ENCODE results near the gene TPGS1. TPM values are rescaled to one million over a fixed set of nuclear protein-coding genes. Genes with fewer than 3 reads are reported as not detected.

TPGS1 gene
- total RNA-seq, 2 donors from 2014 or later: 34.5 to 62.0 TPM

DNA sequence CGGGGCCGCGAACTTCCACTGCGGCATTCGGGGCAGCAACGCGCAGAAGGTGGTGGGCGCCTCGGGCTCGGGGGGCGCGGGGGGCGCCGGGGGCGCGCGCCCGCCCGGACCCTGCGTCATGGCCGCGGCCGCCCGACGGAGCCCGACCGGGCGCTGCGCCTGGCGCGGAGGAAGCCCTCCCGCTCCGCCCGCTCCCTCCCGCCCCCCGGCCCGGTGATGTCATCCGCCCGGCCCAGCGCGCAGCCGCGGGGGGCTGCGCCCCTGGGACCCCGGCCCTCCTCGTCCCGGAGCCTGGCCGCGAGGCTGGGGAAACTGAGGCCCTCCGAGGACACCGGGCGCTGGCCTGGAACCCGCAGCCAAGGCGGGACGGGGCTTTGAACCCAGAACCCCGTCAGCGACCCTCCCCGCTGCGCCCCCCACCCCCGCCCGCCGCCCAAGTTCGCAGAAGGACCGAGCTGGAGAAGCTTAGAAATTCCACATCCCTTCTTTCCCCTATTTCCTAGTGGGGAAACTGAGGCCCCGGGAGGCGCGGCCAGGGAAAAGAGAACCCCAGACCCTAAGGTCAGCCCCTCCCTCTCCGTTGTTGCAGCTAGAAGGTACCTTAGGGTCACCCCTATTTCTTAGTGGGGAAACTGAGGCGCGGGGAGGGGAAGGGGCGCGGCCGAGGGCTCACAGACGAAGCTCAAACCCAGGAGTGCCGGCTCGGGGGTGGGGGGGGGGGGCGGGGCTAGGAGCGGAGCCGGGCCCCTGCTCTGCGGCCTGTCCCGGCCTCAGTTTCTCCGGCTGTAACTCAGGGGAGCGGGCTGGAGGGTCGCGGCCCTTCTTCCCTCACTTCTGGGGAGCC is 46.2 kb upstream of the TPGS1 start, which contains the start of gene SHC2:
Gene SHC2 (minus strand): TSS at position 157 of the 844 bp plus-strand sequence. CDS start 37 bp downstream, at position 120.
- intact Hi-C loops (cut with DNase I): no loop called here
- ATAC-seq: peak; percentile 69

GRCh38 chr19:461721-462551 is 45.4 kb upstream of the TPGS1 start:
- Histone ChIP-seq H3K4me3 (no peak overlapping the region), H3K27ac (peak overlapping the region; percentile 85 to 96 (median 90)), H3K27me3 (no peaks in the 10 kb centered on the region), H3K4me1 (peaks cover 29% of the 10 kb centered on the region), H3K36me3 (replicated peaks in 1 of 2; ENCODE audit: insufficient read depth in 1 of 2, low read depth in 2 of 2) (no peaks in the 10 kb centered on the region), H3K9me3 (no peaks in the 10 kb centered on the region)
- 0 to 9% methylated on average over 1 to 56 of the region's 60 CpGs for WGBS, 2 donors
- peak; percentile 92 to 95 (median 93) for DNase-seq
- peak; percentile 85 for ATAC-seq
- TF ChIP-seq, protein P1, sequence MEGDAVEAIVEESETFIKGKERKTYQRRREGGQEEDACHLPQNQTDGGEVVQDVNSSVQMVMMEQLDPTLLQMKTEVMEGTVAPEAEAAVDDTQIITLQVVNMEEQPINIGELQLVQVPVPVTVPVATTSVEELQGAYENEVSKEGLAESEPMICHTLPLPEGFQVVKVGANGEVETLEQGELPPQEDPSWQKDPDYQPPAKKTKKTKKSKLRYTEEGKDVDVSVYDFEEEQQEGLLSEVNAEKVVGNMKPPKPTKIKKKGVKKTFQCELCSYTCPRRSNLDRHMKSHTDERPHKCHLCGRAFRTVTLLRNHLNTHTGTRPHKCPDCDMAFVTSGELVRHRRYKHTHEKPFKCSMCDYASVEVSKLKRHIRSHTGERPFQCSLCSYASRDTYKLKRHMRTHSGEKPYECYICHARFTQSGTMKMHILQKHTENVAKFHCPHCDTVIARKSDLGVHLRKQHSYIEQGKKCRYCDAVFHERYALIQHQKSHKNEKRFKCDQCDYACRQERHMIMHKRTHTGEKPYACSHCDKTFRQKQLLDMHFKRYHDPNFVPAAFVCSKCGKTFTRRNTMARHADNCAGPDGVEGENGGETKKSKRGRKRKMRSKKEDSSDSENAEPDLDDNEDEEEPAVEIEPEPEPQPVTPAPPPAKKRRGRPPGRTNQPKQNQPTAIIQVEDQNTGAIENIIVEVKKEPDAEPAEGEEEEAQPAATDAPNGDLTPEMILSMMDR (IDR thresholded peaks at IDR 0.05): no peak
- TF ChIP-seq POLR2A (IDR thresholded peaks at IDR 0.05): peak; percentile 76 to 80 (median 77)
- intact Hi-C loops (cut with DNase I): no loop called here

More for the DNA sequence above, 46.2 kb upstream of the TPGS1 start, which contains the start of gene SHC2:
- Histone ChIP-seq H3K36me3 (replicated peaks in 1 of 2; ENCODE audit: insufficient read depth in 1 of 2, low read depth in 2 of 2) (no peaks in the 10 kb centered on the region), H3K27me3 (no peaks in the 10 kb centered on the region), H3K4me3 (peak within 1 kb of the TSS; percentile 60 to 94), H3K9me3 (no peaks in the 10 kb centered on the region), H3K4me1 (peaks cover 29% of the 10 kb centered on the region), H3K27ac (peak within 1 kb of the TSS; percentile 87 to 97 (median 95))
- WGBS, 2 donors: 0 to 2% methylated on average over 9 to 33 of the region's 85 CpGs
- TF ChIP-seq, protein P1 (IDR thresholded peaks at IDR 0.05): no peak
- TF ChIP-seq POLR2A (IDR thresholded peaks at IDR 0.05): no peak
- peak; percentile 62 to 81 (median 78) for DNase-seq

GRCh38 chr19:463483-464207 is 43.7 kb upstream of the TPGS1 start:
- ATAC-seq: no peak
- Histone ChIP-seq H3K27ac (no peak overlapping the region), H3K4me1 (peaks cover 15% of the 10 kb centered on the region), H3K9me3 (no peaks in the 10 kb centered on the region), H3K36me3 (replicated peaks in 1 of 2; ENCODE audit: insufficient read depth in 1 of 2, low read depth in 2 of 2) (no peaks in the 10 kb centered on the region), H3K4me3 (no peak overlapping the region), H3K27me3 (no peaks in the 10 kb centered on the region)
- whole genome bisulfite sequencing, 2 donors: 76 to 85% methylated on average over 4 to 24 of the region's 35 CpGs
- intact Hi-C loops (cut with DNase I): no loop called here
- TF ChIP-seq, protein P1 (IDR thresholded peaks at IDR 0.05): no peak
- no peak for TF ChIP-seq POLR2A (IDR thresholded peaks at IDR 0.05)
- no peak for DNase-seq

- Histone ChIP-seq H3K27me3 (no peaks in the 10 kb centered on the region), H3K9me3 (no peaks in the 10 kb centered on the region), H3K27ac (no peak overlapping the region), H3K4me3 (no peak overlapping the region), H3K4me1 (peaks cover 10% of the 10 kb centered on the region), H3K36me3 (replicated peaks in 1 of 2; ENCODE audit: insufficient read depth in 1 of 2, low read depth in 2 of 2) (no peaks in the 10 kb centered on the region)
- WGBS, 2 donors: 84 to 94% methylated on average over 3 to 9 of the region's 9 CpGs
- intact Hi-C loops (cut with DNase I): no loop called here
- DNase-seq (no peak), ATAC-seq (no peak)
- no peak for TF ChIP-seq POLR2A (IDR thresholded peaks at IDR 0.05)
- TF ChIP-seq, protein P1 (IDR thresholded peaks at IDR 0.05): no peak
Measured at GRCh38 chr19:464208-464545, 43.1 kb upstream of the TPGS1 start.

Measured in body of pancreas (tissue), 4 donors.